GM23338 (cell line): ENCODE data around the gene ELOF1. TPM values are rescaled to one million over a fixed set of nuclear protein-coding genes. Genes with fewer than 3 reads are reported as not detected.

Experiments
- ATAC-seq: fragments of 200-7000 bp; cut with Tn5 transposase; 3 replicates; pipeline ENCODE4 v1.9.1; 2020
- DNase-seq: peaks from one replicate; pipeline ENCODE4 v3.0.0-alpha.2; 2015; ENCODE audit warnings: low spot score
- H2AFZ ChIP-seq: fragments of 200-600 bp; sonication (generic); 2 replicates; pipeline ENCODE4 v1.8.0; 2016; ENCODE audit warnings: antibody characterized with exemption, mild to moderate bottlenecking, moderate library complexity
- H3F3A ChIP-seq: fragments of 200-600 bp; sonication (generic); replicated peaks from 2 replicates; pipeline ENCODE4 v1.8.0; 2017; ENCODE audit warnings: antibody characterized with exemption, mixed run types, low read depth
- H3K27ac ChIP-seq: fragments of 200-600 bp; sonication (generic); 2 replicates; pipeline ENCODE4 v1.6.1; 2016; ENCODE audit warnings: low read depth
- H3K27me3 ChIP-seq: fragments of 200-600 bp; sonication (generic); 2 replicates; pipeline ENCODE4 v1.8.0; 2016; ENCODE audit warnings: mild to moderate bottlenecking, mixed run types, moderate library complexity; ENCODE audit not compliant: insufficient read depth
- H3K36me3 ChIP-seq: fragments of 200-600 bp; sonication (generic); 2 replicates; pipeline ENCODE4 v1.8.0; 2016; ENCODE audit warnings: mild to moderate bottlenecking; ENCODE audit not compliant: insufficient read depth
- H3K4me1 ChIP-seq: fragments of 200-600 bp; sonication (generic); 2 replicates; pipeline ENCODE4 v1.8.0; 2016; ENCODE audit warnings: mild to moderate bottlenecking, moderate library complexity; ENCODE audit not compliant: insufficient read depth
- H3K4me2 ChIP-seq: fragments of 200-600 bp; sonication (generic); 2 replicates; pipeline ENCODE4 v1.7.1; 2017; ENCODE audit warnings: mixed run types
- H3K4me3 ChIP-seq: fragments of 200-600 bp; sonication (generic); 2 replicates; pipeline ENCODE4 v1.6.1; 2016; ENCODE audit warnings: mixed run types
- H3K79me2 ChIP-seq: fragments of 200-600 bp; sonication (generic); replicated peaks from 2 replicates; pipeline ENCODE4 v1.8.0; 2017; ENCODE audit warnings: mild to moderate bottlenecking; ENCODE audit not compliant: insufficient read depth
- H3K9me2 ChIP-seq: fragments of 200-600 bp; sonication (generic); 2 replicates; pipeline ENCODE4 v1.8.0; 2017; ENCODE audit not compliant: insufficient read depth
- H4K20me1 ChIP-seq: fragments of 200-600 bp; sonication (generic); replicated peaks from 2 replicates; pipeline ENCODE4 v1.8.0; 2017; ENCODE audit warnings: mild to moderate bottlenecking; ENCODE audit not compliant: insufficient read depth
- H3K27ac Mint-ChIP-seq: 2 replicates; pipeline ENCODE4 v1.8.0; 2020; ENCODE audit warnings: inconsistent platforms, mild to moderate bottlenecking, moderate library complexity, mixed read lengths
- H3K27me3 Mint-ChIP-seq: 3 replicates; pipeline ENCODE4 v1.8.0; 2022; ENCODE audit warnings: low read depth, mild to moderate bottlenecking, moderate library complexity, mixed read lengths, inconsistent platforms; ENCODE audit not compliant: insufficient read depth, poor library complexity
- H3K36me3 Mint-ChIP-seq: 3 replicates; pipeline ENCODE4 v1.8.0; 2021; ENCODE audit warnings: low read depth, mild to moderate bottlenecking, inconsistent platforms, moderate library complexity, mixed read lengths
- H3K4me1 Mint-ChIP-seq: 3 replicates; pipeline ENCODE4 v1.8.0; 2020; ENCODE audit warnings: mild to moderate bottlenecking, inconsistent platforms, mixed read lengths
- H3K4me3 Mint-ChIP-seq: 3 replicates; pipeline ENCODE4 v1.8.0; 2021; ENCODE audit warnings: moderate library complexity, mild to moderate bottlenecking, inconsistent platforms, mixed read lengths
- H3K9me3 Mint-ChIP-seq: 3 replicates; pipeline ENCODE4 v1.8.0; 2020; ENCODE audit warnings: moderate library complexity, mild to moderate bottlenecking, inconsistent platforms, mixed read lengths
- CREB1 ChIP-seq: fragments of 250-450 bp; sonication (Bioruptor Pico); IDR thresholded peaks from 2 replicates; pipeline ENCODE4 v1.5.0; 2020; ENCODE audit warnings: low read depth, mild to moderate bottlenecking, moderate library complexity
- CTCF ChIP-seq, 2 experiments: fragments of 200-600 bp in 1 of 2; sonication (generic) in 1 of 2; conservative IDR thresholded peaks; 2 replicates each; pipeline versions ENCODE4 v1.5.1 to v1.6.1; 2016 to 2017; ENCODE audit warnings: antibody characterized with exemption in 2 of 2, low read depth in 2 of 2, mild to moderate bottlenecking in 2 of 2, moderate library complexity in 1 of 2
- EZH2 ChIP-seq: fragments of 200-600 bp; sonication (generic); IDR thresholded peaks from one replicate; pipeline ENCODE4 v1.8.0; 2017; ENCODE audit warnings: antibody characterized with exemption, mild to moderate bottlenecking, low read depth; ENCODE audit not compliant: unreplicated experiment
- JUNB ChIP-seq: IDR thresholded peaks from one replicate; pipeline ENCODE4 v1.6.1; 2016; ENCODE audit warnings: antibody characterized with exemption; ENCODE audit not compliant: unreplicated experiment
- NANOG ChIP-seq: IDR thresholded peaks from 2 replicates; pipeline ENCODE4 v1.6.1; 2016; ENCODE audit warnings: antibody characterized with exemption, borderline replicate concordance
- POLR2AphosphoS5 ChIP-seq: IDR thresholded peaks from 2 replicates; pipeline ENCODE4 v1.6.1; 2016; ENCODE audit warnings: antibody characterized with exemption, low read depth
- STAT1 ChIP-seq: IDR thresholded peaks from one replicate; pipeline ENCODE4 v1.6.1; 2016; ENCODE audit warnings: antibody characterized with exemption; ENCODE audit not compliant: unreplicated experiment
- ZNF331 ChIP-seq: fragments of 250-450 bp; sonication (Bioruptor Pico); IDR thresholded peaks from 2 replicates; pipeline ENCODE4 v1.5.0; 2020; ENCODE audit warnings: low read depth, mild to moderate bottlenecking, moderate library complexity
- polyA plus RNA-seq: library from polyadenylated mRNA; unstranded; fragments of >200 nt; fragmentation: Nextera tagmentation; extraction: Ambion mirVana; gene quantifications from 2 replicates; pipeline ENCODE4 v1.2.1, GENCODE V29; 2016
- total RNA-seq: library from RNA; depleted of rRNA; stranded (reverse); fragments of >200 nt; shearing (Covaris generic); gene quantifications from 2 replicates; pipeline ENCODE4 v1.2.3, GENCODE V29; 2014
- TF ChIP-seq, protein P1 (sequence below): IDR thresholded peaks from one replicate; pipeline ENCODE4 v1.6.1; 2018; ENCODE audit warnings: antibody characterized with exemption; ENCODE audit not compliant: unreplicated experiment
- TF ChIP-seq, protein P2 (sequence below): fragments of 250-450 bp; sonication (Bioruptor Pico); IDR thresholded peaks from 2 replicates; pipeline ENCODE4 v1.5.0; 2020; ENCODE audit warnings: mild to moderate bottlenecking, moderate library complexity

ELOF1 gene
- total and polyA plus RNA-seq, 2 experiments from 2014 or later = 73.3 to 103 TPM

DNA sequence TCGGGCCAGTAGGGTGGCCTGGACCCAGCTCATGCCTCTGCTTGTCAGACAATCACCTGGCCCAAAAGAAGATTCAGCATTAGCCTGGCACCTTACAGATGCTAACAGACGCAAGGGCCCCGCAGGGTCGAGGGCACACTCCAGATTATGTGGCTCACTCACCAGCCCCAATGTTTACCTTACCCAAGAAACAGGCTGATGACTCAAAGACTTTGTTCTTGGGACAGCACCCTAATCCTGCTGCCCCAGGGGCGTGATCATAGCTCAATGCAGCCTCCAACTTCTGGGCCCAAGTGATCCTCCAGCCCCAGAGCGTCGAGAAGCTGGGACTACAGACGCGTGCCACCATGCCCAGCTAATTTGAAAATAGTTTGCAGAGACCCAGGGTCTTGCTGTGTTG is 39.9 kb downstream of the ELOF1 start:
- H3K4me1 Mint-ChIP-seq = no peaks in the 10 kb centered on the region
- H3K4me3 Mint-ChIP-seq = no peak overlapping the region
- DNase-seq (no peak), ATAC-seq (no peak)
- no peaks in the 10 kb centered on the region for H3K36me3 ChIP-seq
- H3K27ac ChIP-seq = no peak overlapping the region
- no peaks in the 10 kb centered on the region for H3K27me3 ChIP-seq
- no peaks in the 10 kb centered on the region for H3K9me3 Mint-ChIP-seq
- no peak overlapping the region for H2AFZ ChIP-seq
- H3K4me1 ChIP-seq = no peaks in the 10 kb centered on the region
- H3K9me2 ChIP-seq = no peaks in the 10 kb centered on the region
- no peak overlapping the region for H3K27ac Mint-ChIP-seq
- no peak for TF ChIP-seq STAT1
- no peak for TF ChIP-seq NANOG
- no peak for TF ChIP-seq POLR2AphosphoS5
- TF ChIP-seq EZH2 = no peak
- TF ChIP-seq CREB1 (CRISPR knock-in tag) = no peak
- TF ChIP-seq, protein P1, sequence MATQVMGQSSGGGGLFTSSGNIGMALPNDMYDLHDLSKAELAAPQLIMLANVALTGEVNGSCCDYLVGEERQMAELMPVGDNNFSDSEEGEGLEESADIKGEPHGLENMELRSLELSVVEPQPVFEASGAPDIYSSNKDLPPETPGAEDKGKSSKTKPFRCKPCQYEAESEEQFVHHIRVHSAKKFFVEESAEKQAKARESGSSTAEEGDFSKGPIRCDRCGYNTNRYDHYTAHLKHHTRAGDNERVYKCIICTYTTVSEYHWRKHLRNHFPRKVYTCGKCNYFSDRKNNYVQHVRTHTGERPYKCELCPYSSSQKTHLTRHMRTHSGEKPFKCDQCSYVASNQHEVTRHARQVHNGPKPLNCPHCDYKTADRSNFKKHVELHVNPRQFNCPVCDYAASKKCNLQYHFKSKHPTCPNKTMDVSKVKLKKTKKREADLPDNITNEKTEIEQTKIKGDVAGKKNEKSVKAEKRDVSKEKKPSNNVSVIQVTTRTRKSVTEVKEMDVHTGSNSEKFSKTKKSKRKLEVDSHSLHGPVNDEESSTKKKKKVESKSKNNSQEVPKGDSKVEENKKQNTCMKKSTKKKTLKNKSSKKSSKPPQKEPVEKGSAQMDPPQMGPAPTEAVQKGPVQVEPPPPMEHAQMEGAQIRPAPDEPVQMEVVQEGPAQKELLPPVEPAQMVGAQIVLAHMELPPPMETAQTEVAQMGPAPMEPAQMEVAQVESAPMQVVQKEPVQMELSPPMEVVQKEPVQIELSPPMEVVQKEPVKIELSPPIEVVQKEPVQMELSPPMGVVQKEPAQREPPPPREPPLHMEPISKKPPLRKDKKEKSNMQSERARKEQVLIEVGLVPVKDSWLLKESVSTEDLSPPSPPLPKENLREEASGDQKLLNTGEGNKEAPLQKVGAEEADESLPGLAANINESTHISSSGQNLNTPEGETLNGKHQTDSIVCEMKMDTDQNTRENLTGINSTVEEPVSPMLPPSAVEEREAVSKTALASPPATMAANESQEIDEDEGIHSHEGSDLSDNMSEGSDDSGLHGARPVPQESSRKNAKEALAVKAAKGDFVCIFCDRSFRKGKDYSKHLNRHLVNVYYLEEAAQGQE = no peak
- no peak for TF ChIP-seq CTCF (conservative IDR thresholded peaks at IDR 0.05; ENCODE audit: low read depth in 2 of 2)
- no peak for TF ChIP-seq JUNB
- H3K4me3 ChIP-seq = no peak overlapping the region
- no peak overlapping the region for H3K4me2 ChIP-seq
- no peaks in the 10 kb centered on the region; the same call in 1 of the 2 replicates for H4K20me1 ChIP-seq
- no peaks in the 10 kb centered on the region for H3F3A ChIP-seq
- H3K36me3 Mint-ChIP-seq = peaks cover 12% of the 10 kb centered on the region; the same call in 2 of the 3 replicates
- H3K79me2 ChIP-seq = no peaks in the 10 kb centered on the region
- H3K27me3 Mint-ChIP-seq = peaks cover 12% of the 10 kb centered on the region

- no peaks in the 10 kb centered on the region; the same call in 2 of the 3 replicates for H3K9me3 Mint-ChIP-seq
- no peak for TF ChIP-seq CREB1 (CRISPR knock-in tag)
- no peak for TF ChIP-seq NANOG
- TF ChIP-seq, protein P2, sequence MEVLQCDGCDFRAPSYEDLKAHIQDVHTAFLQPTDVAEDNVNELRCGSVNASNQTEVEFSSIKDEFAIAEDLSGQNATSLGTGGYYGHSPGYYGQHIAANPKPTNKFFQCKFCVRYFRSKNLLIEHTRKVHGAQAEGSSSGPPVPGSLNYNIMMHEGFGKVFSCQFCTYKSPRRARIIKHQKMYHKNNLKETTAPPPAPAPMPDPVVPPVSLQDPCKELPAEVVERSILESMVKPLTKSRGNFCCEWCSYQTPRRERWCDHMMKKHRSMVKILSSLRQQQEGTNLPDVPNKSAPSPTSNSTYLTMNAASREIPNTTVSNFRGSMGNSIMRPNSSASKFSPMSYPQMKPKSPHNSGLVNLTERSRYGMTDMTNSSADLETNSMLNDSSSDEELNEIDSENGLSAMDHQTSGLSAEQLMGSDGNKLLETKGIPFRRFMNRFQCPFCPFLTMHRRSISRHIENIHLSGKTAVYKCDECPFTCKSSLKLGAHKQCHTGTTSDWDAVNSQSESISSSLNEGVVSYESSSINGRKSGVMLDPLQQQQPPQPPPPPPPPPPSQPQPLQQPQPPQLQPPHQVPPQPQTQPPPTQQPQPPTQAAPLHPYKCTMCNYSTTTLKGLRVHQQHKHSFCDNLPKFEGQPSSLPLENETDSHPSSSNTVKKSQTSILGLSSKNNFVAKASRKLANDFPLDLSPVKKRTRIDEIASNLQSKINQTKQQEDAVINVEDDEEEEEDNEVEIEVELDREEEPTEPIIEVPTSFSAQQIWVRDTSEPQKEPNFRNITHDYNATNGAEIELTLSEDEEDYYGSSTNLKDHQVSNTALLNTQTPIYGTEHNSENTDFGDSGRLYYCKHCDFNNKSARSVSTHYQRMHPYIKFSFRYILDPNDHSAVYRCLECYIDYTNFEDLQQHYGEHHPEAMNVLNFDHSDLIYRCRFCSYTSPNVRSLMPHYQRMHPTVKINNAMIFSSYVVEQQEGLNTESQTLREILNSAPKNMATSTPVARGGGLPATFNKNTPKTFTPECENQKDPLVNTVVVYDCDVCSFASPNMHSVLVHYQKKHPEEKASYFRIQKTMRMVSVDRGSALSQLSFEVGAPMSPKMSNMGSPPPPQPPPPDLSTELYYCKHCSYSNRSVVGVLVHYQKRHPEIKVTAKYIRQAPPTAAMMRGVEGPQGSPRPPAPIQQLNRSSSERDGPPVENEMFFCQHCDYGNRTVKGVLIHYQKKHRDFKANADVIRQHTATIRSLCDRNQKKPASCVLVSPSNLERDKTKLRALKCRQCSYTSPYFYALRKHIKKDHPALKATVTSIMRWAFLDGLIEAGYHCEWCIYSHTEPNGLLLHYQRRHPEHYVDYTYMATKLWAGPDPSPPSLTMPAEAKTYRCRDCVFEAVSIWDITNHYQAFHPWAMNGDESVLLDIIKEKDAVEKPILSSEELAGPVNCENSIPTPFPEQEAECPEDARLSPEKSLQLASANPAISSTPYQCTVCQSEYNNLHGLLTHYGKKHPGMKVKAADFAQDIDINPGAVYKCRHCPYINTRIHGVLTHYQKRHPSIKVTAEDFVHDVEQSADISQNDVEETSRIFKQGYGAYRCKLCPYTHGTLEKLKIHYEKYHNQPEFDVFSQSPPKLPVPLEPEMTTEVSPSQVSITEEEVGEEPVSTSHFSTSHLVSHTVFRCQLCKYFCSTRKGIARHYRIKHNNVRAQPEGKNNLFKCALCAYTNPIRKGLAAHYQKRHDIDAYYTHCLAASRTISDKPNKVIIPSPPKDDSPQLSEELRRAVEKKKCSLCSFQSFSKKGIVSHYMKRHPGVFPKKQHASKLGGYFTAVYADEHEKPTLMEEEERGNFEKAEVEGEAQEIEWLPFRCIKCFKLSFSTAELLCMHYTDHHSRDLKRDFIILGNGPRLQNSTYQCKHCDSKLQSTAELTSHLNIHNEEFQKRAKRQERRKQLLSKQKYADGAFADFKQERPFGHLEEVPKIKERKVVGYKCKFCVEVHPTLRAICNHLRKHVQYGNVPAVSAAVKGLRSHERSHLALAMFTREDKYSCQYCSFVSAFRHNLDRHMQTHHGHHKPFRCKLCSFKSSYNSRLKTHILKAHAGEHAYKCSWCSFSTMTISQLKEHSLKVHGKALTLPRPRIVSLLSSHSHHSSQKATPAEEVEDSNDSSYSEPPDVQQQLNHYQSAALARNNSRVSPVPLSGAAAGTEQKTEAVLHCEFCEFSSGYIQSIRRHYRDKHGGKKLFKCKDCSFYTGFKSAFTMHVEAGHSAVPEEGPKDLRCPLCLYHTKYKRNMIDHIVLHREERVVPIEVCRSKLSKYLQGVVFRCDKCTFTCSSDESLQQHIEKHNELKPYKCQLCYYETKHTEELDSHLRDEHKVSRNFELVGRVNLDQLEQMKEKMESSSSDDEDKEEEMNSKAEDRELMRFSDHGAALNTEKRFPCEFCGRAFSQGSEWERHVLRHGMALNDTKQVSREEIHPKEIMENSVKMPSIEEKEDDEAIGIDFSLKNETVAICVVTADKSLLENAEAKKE (CRISPR knock-in tag) = no peak
- TF ChIP-seq ZNF331 = no peak
Observed at GRCh38 chr19:11513946-11514345, 45.1 kb downstream of the ELOF1 start.

More at GRCh38 chr19:11513946-11514345, 45.1 kb downstream of the ELOF1 start:
- Mint-ChIP-seq H3K36me3 (peaks cover 19% of the 10 kb centered on the region), H3K4me1 (no peaks in the 10 kb centered on the region), H3K4me3 (no peak overlapping the region), H3K27me3 (peaks cover 8% of the 10 kb centered on the region), H3K27ac (no peak overlapping the region)
- Histone ChIP-seq H4K20me1 (no peaks in the 10 kb centered on the region), H3K9me2 (no peaks in the 10 kb centered on the region), H3K79me2 (no peaks in the 10 kb centered on the region), H3F3A (no peaks in the 10 kb centered on the region), H3K4me1 (no peaks in the 10 kb centered on the region), H3K27me3 (no peaks in the 10 kb centered on the region), H3K27ac (no peak overlapping the region), H3K36me3 (peaks cover 5% of the 10 kb centered on the region), H3K4me3 (no peak overlapping the region), H3K4me2 (no peak overlapping the region), H2AFZ (no peak overlapping the region)
- no peak for DNase-seq
- ATAC-seq = no peak
